ENCODE measurements around the gene CD72. TPM values are rescaled to one million over a fixed set of nuclear protein-coding genes. Genes with fewer than 3 reads are reported as not detected.
"Not testable (repeated sequence)": the region's sequence is repeated elsewhere in the genome, so short reads cannot be mapped to it uniquely, and the experiment has no call there.

CD72 gene
- total RNA-seq, 1 donor from 2014 or later = 0.56 TPM

DNA sequence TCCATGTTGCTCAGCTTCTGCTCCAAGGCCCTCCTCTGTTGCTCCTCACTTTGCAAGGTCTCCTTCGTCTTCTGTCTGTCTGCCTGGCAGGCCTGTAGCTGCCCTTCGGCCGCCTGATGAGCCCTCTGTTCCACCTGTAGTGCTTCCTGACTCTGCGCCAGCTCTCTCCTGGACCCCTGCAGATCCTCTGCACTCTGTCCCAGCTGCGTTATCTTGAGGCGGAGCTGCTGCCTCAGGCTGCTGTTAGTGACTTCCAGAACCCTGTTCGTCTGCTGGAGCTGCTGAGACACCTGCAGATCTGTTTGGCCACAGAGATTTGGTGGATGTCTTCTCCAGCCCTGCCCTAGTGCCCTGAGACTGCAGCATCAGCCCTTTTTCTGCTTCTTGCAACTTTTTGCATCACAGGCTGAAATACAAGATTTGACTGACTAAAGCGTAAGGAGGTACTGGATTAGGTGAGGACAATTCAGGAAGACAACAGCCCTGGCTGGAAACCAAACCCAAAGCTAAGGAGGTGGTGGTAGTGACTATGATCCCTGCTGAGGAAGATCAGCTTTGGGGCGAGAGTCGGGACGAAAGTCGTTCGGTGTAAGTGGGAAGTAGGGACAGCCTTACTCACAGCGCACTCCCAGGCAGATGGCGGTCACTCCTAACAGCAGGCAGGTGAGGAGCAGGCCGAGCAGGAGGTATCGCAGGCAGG, 2.1 kb downstream of the CD72 start:
- Mint-ChIP-seq H3K4me3 (peak overlapping the region; percentile 17), H3K27me3 (ENCODE audit: insufficient read depth, low read depth) (peaks cover 40% of the 10 kb centered on the region), H3K36me3 (no peaks in the 10 kb centered on the region), H3K27ac (no peak overlapping the region), H3K9me3 (no peaks in the 10 kb centered on the region), H3K4me1 (peaks cover 21% of the 10 kb centered on the region)
- Histone ChIP-seq H3K27ac (no peak overlapping the region), H3K4me2 (peak overlapping the region; percentile 82), H3K79me2 (ENCODE audit: low read depth) (no peaks in the 10 kb centered on the region), H3F3A (ENCODE audit: low read depth) (peaks cover 5% of the 10 kb centered on the region), H3K9ac (no peak overlapping the region), H3K36me3 (no peaks in the 10 kb centered on the region), H3K9me3 (ENCODE audit: low read depth) (no peaks in the 10 kb centered on the region), H3K27me3 (peaks cover 48% of the 10 kb centered on the region), H3K4me1 (peaks cover 17% of the 10 kb centered on the region), H2AFZ (replicated peaks) (peak overlapping the region; percentile 91), H4K20me1 (ENCODE audit: low read depth) (no peaks in the 10 kb centered on the region), H3K4me3 (no peak overlapping the region)
- DNase-seq (ENCODE audit: low spot score) = no peak
- TF ChIP-seq EZH2phosphoT487 (IDR thresholded peaks at IDR 0.05) (no peak), CTCF (IDR thresholded peaks at IDR 0.05) (no peak), EZH2 (IDR thresholded peaks at IDR 0.05) (no peak)

GRCh38 chr9:35612843-35613242, 5.4 kb downstream of the CD72 start:
- Histone ChIP-seq H3K4me1 (peaks cover 9% of the 10 kb centered on the region), H3F3A (ENCODE audit: low read depth) (peaks cover 5% of the 10 kb centered on the region), H2AFZ (replicated peaks) (no peak overlapping the region), H3K27ac (no peak overlapping the region), H4K20me1 (ENCODE audit: low read depth) (peaks cover 1% of the 10 kb centered on the region), H3K36me3 (no peaks in the 10 kb centered on the region), H3K79me2 (ENCODE audit: low read depth) (no peaks in the 10 kb centered on the region), H3K4me3 (no peak overlapping the region), H3K27me3 (peaks cover 38% of the 10 kb centered on the region), H3K4me2 (no peak overlapping the region), H3K9ac (no peak overlapping the region), H3K9me3 (ENCODE audit: low read depth) (no peaks in the 10 kb centered on the region)
- Mint-ChIP-seq H3K9me3 (no peaks in the 10 kb centered on the region), H3K27ac (peak overlapping the region; percentile 4), H3K4me1 (peaks cover 13% of the 10 kb centered on the region), H3K36me3 (peaks cover 8% of the 10 kb centered on the region), H3K4me3 (no peak overlapping the region), H3K27me3 (ENCODE audit: insufficient read depth, low read depth) (peaks cover 39% of the 10 kb centered on the region)
- no peak for DNase-seq (ENCODE audit: low spot score)
- TF ChIP-seq EZH2 (IDR thresholded peaks at IDR 0.05) (no peak), CTCF (IDR thresholded peaks at IDR 0.05) (no peak), EZH2phosphoT487 (IDR thresholded peaks at IDR 0.05) (no peak)

DNA sequence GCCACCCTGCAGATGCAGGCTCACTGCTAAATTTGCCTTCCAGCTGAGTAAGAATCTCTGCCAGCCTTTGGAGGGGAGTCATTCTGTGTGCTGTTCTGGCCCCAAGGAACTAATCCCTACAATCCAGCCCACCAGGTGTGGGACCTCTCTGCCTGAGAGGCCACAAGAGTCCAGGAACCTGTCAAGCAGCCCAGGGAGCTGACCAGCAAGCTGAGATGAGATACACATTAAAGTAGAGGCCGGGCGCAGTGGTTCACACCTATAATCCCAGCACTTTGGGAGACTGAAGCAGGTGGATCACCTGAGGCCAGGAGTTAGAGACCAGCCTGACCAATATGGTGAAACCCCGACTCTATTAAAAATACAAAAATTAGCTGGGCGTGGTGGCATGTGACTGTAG, 6.1 kb downstream of the CD72 start:
- not testable (repeated sequence) for H3K36me3 ChIP-seq; H3K4me3 Mint-ChIP-seq; H3K4me1 ChIP-seq; H3K9me3 ChIP-seq (ENCODE audit: low read depth); H3K9ac ChIP-seq; H3K9me3 Mint-ChIP-seq; H3K79me2 ChIP-seq (ENCODE audit: low read depth); H3K27ac Mint-ChIP-seq; H3K4me3 ChIP-seq; H3F3A ChIP-seq (ENCODE audit: low read depth); DNase-seq (ENCODE audit: low spot score); H3K4me2 ChIP-seq; H4K20me1 ChIP-seq (ENCODE audit: low read depth); H2AFZ ChIP-seq (replicated peaks); H3K27ac ChIP-seq
- H3K27me3 ChIP-seq = peaks cover 30% of the 10 kb centered on the region
- peaks cover 13% of the 10 kb centered on the region for H3K36me3 Mint-ChIP-seq
- peaks cover 35% of the 10 kb centered on the region for H3K27me3 Mint-ChIP-seq (ENCODE audit: insufficient read depth, low read depth)
- H3K4me1 Mint-ChIP-seq = peaks cover 10% of the 10 kb centered on the region

DNA sequence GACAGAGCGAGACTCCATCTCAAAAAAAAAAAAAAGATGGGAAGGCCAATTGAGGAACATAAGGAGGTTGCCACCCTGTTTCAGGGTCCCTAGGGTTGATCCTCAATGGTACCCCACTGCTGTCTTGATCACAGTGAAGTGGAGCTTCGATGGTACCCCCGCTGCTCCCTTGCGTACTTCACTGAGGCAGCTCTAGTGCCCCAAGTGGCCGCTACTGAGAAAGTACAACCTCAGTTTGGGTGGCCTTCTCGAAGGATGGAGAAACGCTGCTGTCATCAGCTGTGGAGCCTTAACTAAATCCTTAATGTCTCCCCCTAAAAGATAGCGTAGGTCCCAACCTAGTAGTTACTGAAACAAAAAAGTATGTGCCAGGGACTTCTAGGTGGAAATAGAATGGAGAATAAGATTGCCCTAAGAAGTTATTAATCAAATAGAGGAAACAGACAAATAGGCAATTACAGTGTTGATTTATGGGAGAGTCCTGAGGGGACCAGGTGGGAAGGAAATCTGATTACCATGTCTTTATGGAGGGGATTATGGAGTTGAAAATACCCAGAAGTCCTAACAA, 6.9 kb downstream of the CD72 start:
- no peak overlapping the region for H3K4me3 ChIP-seq
- peaks cover 6% of the 10 kb centered on the region for H3K4me1 ChIP-seq
- Mint-ChIP-seq H3K27ac (no peak overlapping the region), H3K9me3 (no peaks in the 10 kb centered on the region), H3K27me3 (ENCODE audit: insufficient read depth, low read depth) (peaks cover 29% of the 10 kb centered on the region), H3K36me3 (peaks cover 16% of the 10 kb centered on the region), H3K4me3 (no peak overlapping the region), H3K4me1 (peaks cover 12% of the 10 kb centered on the region)
- H3K9me3 ChIP-seq (ENCODE audit: low read depth) = no peaks in the 10 kb centered on the region
- no peak overlapping the region for H2AFZ ChIP-seq (replicated peaks)
- H3K27ac ChIP-seq = no peak overlapping the region
- peaks cover 11% of the 10 kb centered on the region for H3K79me2 ChIP-seq (ENCODE audit: low read depth)
- no peaks in the 10 kb centered on the region for H3K36me3 ChIP-seq
- no peak overlapping the region for H3K9ac ChIP-seq
- peaks cover 1% of the 10 kb centered on the region for H3F3A ChIP-seq (ENCODE audit: low read depth)
- peaks cover 16% of the 10 kb centered on the region for H4K20me1 ChIP-seq (ENCODE audit: low read depth)
- peaks cover 23% of the 10 kb centered on the region for H3K27me3 ChIP-seq
- TF ChIP-seq CTCF (IDR thresholded peaks at IDR 0.05) (peak; percentile 69), EZH2 (IDR thresholded peaks at IDR 0.05) (no peak), EZH2phosphoT487 (IDR thresholded peaks at IDR 0.05) (no peak)
- no peak overlapping the region for H3K4me2 ChIP-seq
- DNase-seq (ENCODE audit: low spot score) = peak; percentile 66

Measured in neural progenitor cell (in vitro differentiated cells).